Measurements from ENCODE around the gene SNRNP200. TPM values are rescaled to one million over a fixed set of nuclear protein-coding genes. Genes with fewer than 3 reads are reported as not detected.

The SNRNP200 gene
- total RNA-seq, 4 donors from 2014 or later = 35.0 to 147 (median 65.5) TPM

GRCh38 chr2:96276787-96277499 lies 28.4 kb downstream of the SNRNP200 start:
- Histone ChIP-seq H3K27ac (no peak overlapping the region), H3K27me3 (no peaks in the 10 kb centered on the region), H3K36me3 (no peaks in the 10 kb centered on the region), H3K9me3 (no peaks in the 10 kb centered on the region), H3K4me1 (no peaks in the 10 kb centered on the region), H3K4me3 (no peak overlapping the region)
- intact Hi-C loops (cut with DNase I; ENCODE audit: low total_unique reads) = no loop called here
- TF ChIP-seq CTCF (IDR thresholded peaks at IDR 0.05) (no peak), POLR2A (IDR thresholded peaks at IDR 0.05) (no peak)
- no peak for DNase-seq

- no peak for DNase-seq
- no peak overlapping the region for H3K27ac ChIP-seq
- peaks cover 0 to 3% of the 10 kb centered on the region in 2 donors for H3K36me3 ChIP-seq
Observed at GRCh38 chr2:96274355-96275056, 30.8 kb downstream of the SNRNP200 start.

GRCh38 chr2:96273763-96274162 lies 31.6 kb downstream of the SNRNP200 start:
- TF ChIP-seq CTCF (IDR thresholded peaks at IDR 0.05) (no peak), POLR2A (IDR thresholded peaks at IDR 0.05) (no peak)
- DNase-seq = no peak
- Histone ChIP-seq H3K4me1 (no peaks in the 10 kb centered on the region), H3K9me3 (no peaks in the 10 kb centered on the region), H3K27ac (no peak overlapping the region), H3K27me3 (no peaks in the 10 kb centered on the region), H3K4me3 (no peak overlapping the region), H3K36me3 (peaks cover 0 to 3% of the 10 kb centered on the region in 2 donors)
- intact Hi-C loops (cut with DNase I; ENCODE audit: low total_unique reads) = no loop called here

More at GRCh38 chr2:96274355-96275056, 30.8 kb downstream of the SNRNP200 start:
- H3K4me1 ChIP-seq = no peaks in the 10 kb centered on the region
- no peaks in the 10 kb centered on the region for H3K9me3 ChIP-seq
- intact Hi-C loops (cut with DNase I; ENCODE audit: low total_unique reads) = no loop called here
- no peaks in the 10 kb centered on the region for H3K27me3 ChIP-seq
- no peak for TF ChIP-seq CTCF (IDR thresholded peaks at IDR 0.05)
- no peak for TF ChIP-seq POLR2A (IDR thresholded peaks at IDR 0.05)
- no peak overlapping the region for H3K4me3 ChIP-seq

- H3K36me3 ChIP-seq = peaks cover 0 to 3% of the 10 kb centered on the region in 2 donors
- H3K4me3 ChIP-seq = no peak overlapping the region
- H3K4me1 ChIP-seq = no peaks in the 10 kb centered on the region
- DNase-seq = no peak
- H3K27me3 ChIP-seq = no peaks in the 10 kb centered on the region
- H3K27ac ChIP-seq = no peak overlapping the region
- intact Hi-C loops (cut with DNase I; ENCODE audit: low total_unique reads) = no loop called here
- TF ChIP-seq CTCF (IDR thresholded peaks at IDR 0.05) (no peak), POLR2A (IDR thresholded peaks at IDR 0.05) (no peak)
- no peaks in the 10 kb centered on the region for H3K9me3 ChIP-seq
Observed at GRCh38 chr2:96271995-96272394, 33.4 kb downstream of the SNRNP200 start.
